GM23248 (cell line): ENCODE measurements around the gene SLCO4C1.

Experiments
- EZH2 ChIP-seq: fragments of 200-600 bp; sonication (generic); IDR thresholded peaks from 2 replicates; pipeline ENCODE4 v1.6.1; 2018; ENCODE audit warnings: antibody characterized with exemption, mild to moderate bottlenecking; ENCODE audit not compliant: insufficient read depth, poor library complexity, severe bottlenecking
- EZH2phosphoT487 ChIP-seq: fragments of 200-600 bp; sonication (generic); IDR thresholded peaks from 2 replicates; pipeline ENCODE4 v1.6.1; 2018; ENCODE audit warnings: antibody characterized with exemption, moderate library complexity, mild to moderate bottlenecking, low read depth; ENCODE audit not compliant: insufficient read depth

DNA sequence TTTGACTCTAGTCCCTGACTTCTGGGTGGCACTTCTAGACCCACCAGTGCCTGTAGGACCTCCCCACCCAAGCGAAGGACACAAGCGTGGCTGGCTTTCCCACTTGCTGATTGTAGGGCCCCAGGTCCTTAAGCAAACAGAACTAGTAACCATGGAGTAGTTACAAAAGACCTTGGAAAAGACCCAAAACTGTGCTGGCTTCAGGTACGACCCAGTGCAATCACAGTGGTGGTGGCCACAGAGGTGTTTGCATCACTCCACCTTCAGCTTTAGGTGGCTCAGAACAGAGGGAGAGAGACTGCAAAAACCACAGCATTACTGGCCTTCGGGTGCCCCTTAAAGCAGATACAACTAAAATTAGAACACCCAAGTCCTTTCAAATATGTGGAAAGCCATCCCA, 52.9 kb downstream of the SLCO4C1 start:
- TF ChIP-seq EZH2 (no peak), EZH2phosphoT487 (no peak)
